ENCODE results near the gene BCKDK. TPM values are rescaled to one million over a fixed set of nuclear protein-coding genes. Genes with fewer than 3 reads are reported as not detected.

BCKDK gene
- total and polyA plus RNA-seq, 2 of the 8 experiments (the other 6 are each of a cell fraction or from before 2014, with no cell fraction given) = 49.6 to 77.1 TPM

DNA sequence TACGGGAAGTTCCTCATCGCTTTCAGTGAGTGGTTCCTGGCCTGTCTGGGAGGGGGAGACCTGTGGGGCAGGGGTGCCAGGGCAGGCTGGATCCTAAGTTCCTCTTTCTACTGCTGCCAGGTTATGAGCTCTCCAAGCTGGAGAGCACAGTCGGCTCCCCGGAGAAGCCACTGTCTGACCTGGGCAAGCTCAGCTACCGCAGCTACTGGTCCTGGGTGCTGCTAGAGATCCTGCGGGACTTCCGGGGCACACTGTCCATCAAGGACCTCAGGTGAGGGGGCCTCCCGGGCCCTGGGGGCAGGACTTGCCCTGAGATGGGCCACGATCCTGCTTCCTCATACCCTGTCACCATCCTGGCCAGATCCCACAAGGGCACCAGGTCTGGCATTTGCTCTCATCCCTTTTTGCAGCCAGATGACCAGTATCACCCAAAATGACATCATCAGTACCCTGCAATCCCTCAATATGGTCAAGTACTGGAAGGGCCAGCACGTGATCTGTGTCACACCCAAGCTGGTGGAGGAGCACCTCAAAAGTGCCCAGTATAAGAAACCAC, 22.2 kb downstream of the BCKDK start (continued):
- no peak for TF ChIP-seq PHF8 (conservative IDR thresholded peaks at IDR 0.05; ENCODE audit: low read depth, low read length)
- no peak for TF ChIP-seq YY1 (IDR thresholded peaks at IDR 0.05; ENCODE audit: low read depth, low read length)
- TF ChIP-seq RNF2 (IDR thresholded peaks at IDR 0.05; ENCODE audit: borderline replicate concordance, low read depth, low read length, missing control alignments, poor library complexity, severe bottlenecking) = no peak
- no peak for TF ChIP-seq KDM4A (IDR thresholded peaks at IDR 0.05; ENCODE audit: low read depth, low read length, severe bottlenecking)
